ENCODE data around the gene PRKG1.

DNA sequence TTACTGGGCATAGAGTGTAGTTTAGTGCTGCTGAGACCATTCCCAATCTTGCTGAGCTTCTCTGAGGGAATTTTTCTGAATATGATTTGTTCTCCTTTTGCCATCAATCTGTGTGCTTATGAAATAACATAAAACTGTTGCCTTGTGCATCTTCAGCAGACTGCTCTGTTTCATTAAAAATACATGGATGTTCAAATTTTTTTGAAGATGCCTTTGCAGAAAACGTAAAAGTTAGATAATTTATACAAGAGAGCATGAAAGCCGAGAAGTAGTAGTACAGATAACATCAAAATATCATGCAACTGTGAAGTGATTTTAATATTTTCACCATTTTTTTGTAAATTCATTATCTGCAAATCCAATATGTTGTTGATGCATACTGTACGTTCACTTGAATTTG, 799.8 kb downstream of the PRKG1 start:
- no peak for TF ChIP-seq CTCF (conservative IDR thresholded peaks at IDR 0.05 in 1 of 2, IDR thresholded peaks at IDR 0.05 in 1 of 2; ENCODE audit: low read depth in 1 of 2, low read length in 2 of 2)
- TF ChIP-seq EZH2 (IDR thresholded peaks at IDR 0.05; ENCODE audit: low read length, missing control alignments), result no peak
